Right lobe of liver (tissue), 4 donors: ENCODE data around the gene GRB10.

Experiments
- CTCF ChIP-seq, 4 donors: fragments of 200-600 bp in 3 of 4; fragments of 450-650 bp in 1 of 4; IDR thresholded peaks; one replicate each; pipeline versions ENCODE4 v1.5.1 to v1.8.0; 2016 to 2022; ENCODE audit warnings: antibody characterized with exemption in 4 of 4, mild to moderate bottlenecking in 2 of 4
- POLR2A ChIP-seq: fragments of 450-650 bp; IDR thresholded peaks from one replicate; pipeline ENCODE4 v1.6.1; 2017; ENCODE audit warnings: antibody characterized with exemption, mild to moderate bottlenecking
- donor health status: DM: no; HTN: no; CAD: no.
- donor health status: DM: no; HTN: no; CAD: no.
- donor health status: DM: no; HTN: yes; CAD: no.

DNA sequence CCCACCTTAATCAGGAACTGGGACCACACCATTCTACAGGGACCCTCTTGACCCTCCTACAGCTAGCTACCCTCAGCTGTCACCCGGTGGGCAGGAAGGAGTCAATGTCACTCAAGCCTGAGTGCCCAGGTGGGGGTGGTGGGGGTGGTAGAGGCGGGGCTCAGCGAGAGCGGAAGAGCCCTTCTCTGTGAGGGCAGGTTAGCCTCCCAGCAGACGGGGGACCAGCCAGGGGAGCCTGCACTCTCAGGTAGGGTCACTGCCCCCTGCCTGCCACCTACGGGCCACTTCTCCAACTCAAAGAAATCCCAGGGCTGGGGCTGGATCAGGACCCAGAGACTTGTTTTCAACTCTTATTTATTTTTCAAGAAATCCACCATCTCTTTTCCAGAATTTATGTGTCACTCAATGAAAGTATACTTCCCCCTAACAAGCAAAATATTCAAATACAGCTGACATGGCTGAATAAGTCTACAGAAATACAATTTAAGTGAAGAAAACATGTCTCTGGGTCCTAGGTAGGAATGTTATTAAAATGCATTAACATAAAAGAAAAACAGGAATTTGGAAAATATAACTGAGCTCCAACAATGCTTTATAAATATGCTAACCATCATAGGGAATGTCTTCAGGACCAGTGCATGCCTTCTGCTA is 154.1 kb downstream of the GRB10 start:
- no peak for TF ChIP-seq CTCF (IDR thresholded peaks at IDR 0.05)
- no peak for TF ChIP-seq POLR2A
